Daoy (cell line): ENCODE results near the gene MUC15. TPM values are rescaled to one million over a fixed set of nuclear protein-coding genes. Genes with fewer than 3 reads are reported as not detected.
"Not testable (repeated sequence)": the region's sequence is repeated elsewhere in the genome, so short reads cannot be mapped to it uniquely, and the experiment has no call there.

Experiments
- DNase-seq: peaks from one replicate; pipeline ENCODE4 v3.0.0-alpha.2; 2015; ENCODE audit warnings: low read depth
- total RNA-seq: library from RNA; depleted of rRNA; stranded (reverse); fragments of >200 nt; shearing (Covaris generic); gene quantifications from 2 replicates; pipeline ENCODE4 v1.2.3, GENCODE V29; 2014; rRNA removed

Gene MUC15
- total RNA-seq = 0.36 TPM in 1 of 2 replicates, not detected in the other

GRCh38 chr11:26571861-26572654, at the start of gene MUC15:
Gene MUC15 (minus strand): TSS chr11:26572263. CDS start chr11:26567094, 5,169 bp downstream.
- no peak for DNase-seq

- DNase-seq = peak; percentile 68
Observed at GRCh38 chr11:26621132-26621531, 49.1 kb upstream of the MUC15 start.

GRCh38 chr11:26620282-26621045, 48.4 kb upstream of the MUC15 start:
- no peak for DNase-seq

GRCh38 chr11:26618441-26618840, 46.4 kb upstream of the MUC15 start:
- no peak for DNase-seq

GRCh38 chr11:26613759-26614158, 41.7 kb upstream of the MUC15 start:
- no peak for DNase-seq

GRCh38 chr11:26608507-26609146, 36.6 kb upstream of the MUC15 start:
- DNase-seq = no peak

GRCh38 chr11:26607725-26608506, 35.9 kb upstream of the MUC15 start:
- DNase-seq = no peak

- DNase-seq = no peak
Observed at GRCh38 chr11:26599876-26600434, 27.9 kb upstream of the MUC15 start.

- peak; percentile 37 for DNase-seq
Observed at GRCh38 chr11:26599425-26599824, 27.4 kb upstream of the MUC15 start.

- no peak for DNase-seq
Observed at GRCh38 chr11:26597899-26598298, 25.8 kb upstream of the MUC15 start.

- DNase-seq = not testable (repeated sequence)
Observed at GRCh38 chr11:26597049-26597689, 25.1 kb upstream of the MUC15 start.

GRCh38 chr11:26595207-26595865, 23.3 kb upstream of the MUC15 start:
- DNase-seq = not testable (repeated sequence)

- DNase-seq = no peak
Observed at GRCh38 chr11:26593691-26594090, 21.6 kb upstream of the MUC15 start.

- DNase-seq = no peak
Observed at GRCh38 chr11:26587073-26587472, 15.0 kb upstream of the MUC15 start.

GRCh38 chr11:26584818-26585217, 12.8 kb upstream of the MUC15 start:
- DNase-seq = no peak

- DNase-seq = no peak
Observed at GRCh38 chr11:26583550-26583949, 11.5 kb upstream of the MUC15 start.

- DNase-seq = no peak
Observed at GRCh38 chr11:26580929-26581328, 8.9 kb upstream of the MUC15 start.

- no peak for DNase-seq
Observed at GRCh38 chr11:26579683-26580082, 7.6 kb upstream of the MUC15 start.

- DNase-seq = no peak
Observed at GRCh38 chr11:26578998-26579661, 7.1 kb upstream of the MUC15 start.

- no peak for DNase-seq
Observed at GRCh38 chr11:26575946-26576345, 3.9 kb upstream of the MUC15 start.
